GM21576 (cell line): Measurements from ENCODE around the gene OS9.

ENCODE experiments used
- ATAC-seq: cut with Tn5 transposase; IDR thresholded peaks from one replicate; pipeline ENCODE4 v1.9.1; 2021; ENCODE audit warnings: mild to moderate bottlenecking, moderate library complexity; ENCODE audit not compliant: unreplicated experiment

Gene OS9

GRCh38 chr12:57750561-57751431 is 56.9 kb downstream of the OS9 start:
- no peak for ATAC-seq

GRCh38 chr12:57751432-57751787 is 57.5 kb downstream of the OS9 start:
- no peak for ATAC-seq

DNA sequence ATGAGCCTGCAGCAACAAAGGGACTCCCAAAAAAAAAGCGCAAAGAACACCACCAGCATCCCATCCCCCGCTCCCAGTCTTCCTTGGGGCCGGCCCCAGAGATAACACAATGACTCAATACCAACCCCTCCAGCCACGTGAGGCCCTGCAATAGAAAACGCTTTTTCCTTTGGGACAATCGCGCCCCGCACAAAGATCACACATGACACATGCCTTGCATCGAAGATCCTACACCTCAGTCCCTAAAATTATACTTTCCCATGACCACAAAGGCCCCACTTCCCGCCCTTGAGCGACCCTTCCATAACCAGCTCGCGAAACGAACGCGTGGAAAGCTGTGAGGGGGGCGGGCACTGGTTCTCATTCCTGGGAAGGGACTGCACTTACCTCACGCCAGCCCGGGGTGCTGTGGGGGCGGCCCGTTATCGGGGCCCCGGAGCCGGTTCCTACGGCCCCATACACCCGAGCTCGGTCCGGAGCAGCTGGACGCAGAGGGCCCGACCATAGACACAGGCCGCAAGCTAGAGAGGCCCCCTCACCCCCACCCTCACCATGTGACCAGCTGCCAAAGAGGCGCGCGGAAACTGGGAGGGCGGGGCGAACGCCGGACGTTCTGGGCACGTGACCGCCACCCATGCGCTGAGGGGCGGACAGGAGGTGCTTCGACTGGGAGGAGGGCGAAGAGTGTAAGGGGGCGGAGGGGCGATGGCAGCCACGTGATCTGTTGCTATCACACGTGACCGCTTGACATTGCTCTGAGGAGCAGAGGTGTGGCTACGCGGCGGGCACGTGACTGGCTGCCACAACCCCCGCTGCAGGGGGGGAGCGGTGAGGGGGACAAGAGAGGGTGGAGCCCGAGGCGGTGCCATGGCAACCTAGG is 58.1 kb downstream of the OS9 start, which contains the start of gene CDK4:
Gene CDK4 (minus strand): TSS at position 523 of the 880 bp plus-strand sequence. CDS start 593 bp downstream, outside the sequence.
- peak; percentile 70 for ATAC-seq

DNA sequence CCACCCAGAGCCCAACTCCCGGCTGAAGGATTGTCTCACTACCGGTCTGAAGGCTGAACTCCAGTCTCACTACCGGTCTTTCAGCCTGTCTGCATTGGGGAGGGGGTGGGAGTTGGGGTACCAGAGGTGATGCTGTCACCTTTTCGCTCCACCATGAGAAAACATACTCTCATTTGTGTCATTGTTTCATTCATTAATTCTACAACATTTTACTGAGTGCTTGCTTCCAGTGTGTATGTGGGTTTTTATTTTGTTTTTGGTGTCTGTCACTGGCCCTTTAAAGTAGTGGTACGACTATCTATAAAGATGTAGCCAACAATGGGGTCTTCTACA is 58.7 kb downstream of the OS9 start:
- ATAC-seq: no peak

DNA sequence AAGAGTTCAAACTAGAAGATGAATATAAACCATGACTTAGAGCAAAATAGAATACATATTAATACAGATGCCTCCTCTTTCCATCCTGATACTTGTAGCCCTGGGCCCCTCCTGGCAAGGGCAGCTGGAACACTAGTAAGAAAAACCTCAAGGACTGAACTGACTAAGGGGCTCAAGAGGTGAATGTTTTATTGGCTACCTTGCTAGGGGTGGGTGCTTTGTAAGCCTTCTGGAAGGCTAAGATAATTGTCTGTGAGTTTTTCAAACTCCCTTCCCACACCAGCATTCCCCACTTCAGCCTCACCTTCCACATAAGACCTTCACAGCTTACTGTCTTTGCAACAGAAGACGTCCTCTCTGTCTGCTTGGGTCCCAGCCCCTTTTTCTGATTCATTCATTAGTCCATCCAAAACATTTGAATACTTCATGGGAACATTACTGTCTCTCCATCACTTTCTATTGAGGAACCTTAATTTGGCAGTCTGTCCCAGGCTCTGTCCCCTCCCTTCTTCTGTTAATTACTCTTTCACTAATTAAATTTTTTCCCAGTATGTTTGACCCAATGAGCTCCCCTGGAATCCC is 59.9 kb downstream of the OS9 start:
- no peak for ATAC-seq

DNA sequence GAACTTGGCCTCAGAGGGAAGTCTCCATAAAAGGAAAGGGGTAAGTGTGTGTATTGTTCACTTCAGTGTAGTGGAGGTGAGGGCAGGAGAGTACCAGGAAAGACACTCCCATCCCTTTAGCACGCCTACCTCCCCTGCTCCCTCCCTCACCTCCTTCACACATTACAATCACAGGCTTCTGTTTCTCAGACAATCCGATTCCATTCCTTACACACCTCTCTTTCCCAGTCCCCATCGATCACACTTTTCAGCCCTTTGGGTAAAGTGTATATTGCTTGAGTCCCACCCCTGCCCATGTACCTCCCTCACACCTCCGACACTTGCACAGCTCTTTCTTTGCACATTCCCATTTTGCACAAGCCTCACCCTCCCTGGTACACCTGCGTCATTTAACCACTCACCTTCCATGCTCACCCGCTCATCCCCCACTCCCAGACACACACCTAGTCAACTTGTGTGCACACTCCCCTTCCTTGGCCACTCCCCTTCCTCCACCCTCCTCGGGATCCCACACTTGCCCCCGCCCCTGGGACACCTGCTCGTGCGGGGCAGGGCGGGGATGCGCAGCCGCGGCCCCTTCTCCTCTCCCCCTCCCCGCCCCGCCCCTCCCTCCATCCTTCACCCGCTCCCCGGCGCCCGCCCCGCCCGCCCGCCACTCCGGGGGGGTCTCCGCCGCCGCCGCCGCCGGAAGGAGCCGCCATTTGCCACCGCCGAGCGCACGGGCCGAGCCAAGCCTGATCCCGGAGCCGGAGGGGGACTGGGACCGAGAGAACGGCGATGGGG is 60.7 kb downstream of the OS9 start, which contains the start of gene MARCHF9:
Gene MARCHF9 (plus strand): TSS at position 693 of the 783 bp plus-strand sequence. CDS start 426 bp downstream, outside the sequence.
- peak; percentile 35 for ATAC-seq

DNA sequence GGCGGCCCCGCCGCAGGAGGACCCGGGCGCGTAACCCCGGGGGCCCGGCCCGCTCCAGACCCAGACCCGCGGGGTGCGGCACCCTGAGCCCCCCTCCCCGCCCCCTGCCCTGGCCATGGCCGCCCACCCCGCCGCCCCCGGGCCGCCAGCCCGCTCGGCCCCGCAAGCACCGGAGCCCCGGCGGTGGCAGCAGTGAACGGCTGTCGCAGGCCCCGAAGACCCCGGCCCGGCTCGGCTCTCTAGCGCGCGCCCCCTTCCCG is 61.2 kb downstream of the OS9 start:
- ATAC-seq: no peak

- ATAC-seq: no peak
Observed at GRCh38 chr12:57755454-57756372, 61.8 kb downstream of the OS9 start.

GRCh38 chr12:57756406-57757341 is 62.7 kb downstream of the OS9 start:
- ATAC-seq: peak; percentile 22

DNA sequence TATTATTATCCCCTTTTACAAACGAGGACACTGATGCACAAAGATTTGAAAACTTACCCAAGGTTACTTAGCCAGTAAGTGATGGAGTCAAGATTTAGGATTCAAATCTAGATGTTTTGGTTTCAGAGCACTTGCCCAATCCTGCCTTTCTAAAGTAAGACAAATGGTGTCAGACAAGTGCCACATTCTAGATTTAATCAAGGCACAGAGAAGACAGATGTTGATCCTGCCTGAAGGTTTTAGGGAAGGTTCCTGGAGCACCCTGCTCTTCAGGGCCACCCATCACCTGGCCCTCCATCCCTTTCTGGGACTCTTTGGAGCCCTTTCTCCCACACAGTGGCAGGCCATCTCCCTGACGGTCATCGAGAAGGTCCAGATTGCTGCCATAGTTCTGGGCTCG is 63.8 kb downstream of the OS9 start:
- ATAC-seq: no peak

- ATAC-seq: no peak
Observed at GRCh38 chr12:57758552-57759359, 64.8 kb downstream of the OS9 start.

DNA sequence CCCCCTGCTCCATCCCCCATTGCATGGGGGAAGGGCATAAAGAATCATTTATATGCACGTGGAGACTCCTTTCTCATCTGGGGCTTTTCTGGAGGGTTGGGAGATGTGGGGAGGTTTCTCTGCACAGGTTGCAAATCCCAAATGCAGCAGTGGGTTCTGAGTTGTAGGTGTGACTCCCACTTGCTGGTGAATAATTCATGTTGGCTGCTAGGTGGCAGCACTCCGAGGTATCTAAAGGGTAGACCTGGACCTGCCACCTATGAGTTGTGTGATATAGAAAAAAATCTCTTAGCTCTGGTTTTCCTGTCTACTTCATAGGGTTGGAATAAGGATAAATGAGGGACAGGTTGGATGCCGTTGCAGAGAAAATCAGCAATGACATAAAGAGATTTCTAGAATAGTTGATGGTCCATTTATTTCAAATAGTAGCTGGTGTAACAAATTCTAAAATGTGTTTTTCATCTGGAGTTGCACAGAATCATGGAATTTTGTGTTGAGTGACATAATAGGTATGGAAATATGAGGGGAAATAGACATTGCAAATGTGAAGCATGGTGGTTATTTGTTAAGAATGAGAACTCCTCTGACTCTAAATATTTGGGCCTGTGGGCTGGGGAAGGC is 65.5 kb downstream of the OS9 start:
- ATAC-seq: no peak

- no peak for ATAC-seq
Observed at GRCh38 chr12:57760347-57760982, 66.5 kb downstream of the OS9 start.

DNA sequence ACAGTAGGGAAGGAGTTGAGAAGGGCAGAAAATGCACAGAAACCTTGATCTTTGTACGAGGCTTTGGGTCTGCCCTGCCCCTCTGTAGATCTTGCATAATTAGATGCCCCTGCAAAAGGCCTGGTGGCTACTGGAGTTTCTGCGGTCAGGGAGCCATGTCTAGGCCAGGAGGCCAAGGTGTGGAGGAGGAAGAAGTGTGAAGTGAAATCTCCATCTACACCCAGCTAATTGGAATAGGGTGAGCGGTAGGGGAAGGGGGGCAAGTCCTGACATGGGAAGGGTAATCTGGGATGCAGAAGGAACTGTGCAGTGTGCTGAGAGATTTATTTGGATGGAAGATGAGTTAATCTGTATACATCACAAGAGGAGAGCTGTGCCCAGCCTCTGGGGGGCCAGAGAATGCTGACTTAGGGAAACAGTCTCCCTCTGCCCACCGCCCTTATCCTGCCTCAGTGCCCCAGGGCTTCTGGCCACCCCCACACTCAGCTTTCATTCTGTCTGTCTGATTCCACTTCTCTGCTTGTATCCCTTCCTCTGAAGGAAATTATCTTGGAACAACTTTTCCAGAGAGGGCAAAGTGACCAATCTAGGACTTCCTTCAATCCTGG is 67.6 kb downstream of the OS9 start:
- no peak for ATAC-seq

DNA sequence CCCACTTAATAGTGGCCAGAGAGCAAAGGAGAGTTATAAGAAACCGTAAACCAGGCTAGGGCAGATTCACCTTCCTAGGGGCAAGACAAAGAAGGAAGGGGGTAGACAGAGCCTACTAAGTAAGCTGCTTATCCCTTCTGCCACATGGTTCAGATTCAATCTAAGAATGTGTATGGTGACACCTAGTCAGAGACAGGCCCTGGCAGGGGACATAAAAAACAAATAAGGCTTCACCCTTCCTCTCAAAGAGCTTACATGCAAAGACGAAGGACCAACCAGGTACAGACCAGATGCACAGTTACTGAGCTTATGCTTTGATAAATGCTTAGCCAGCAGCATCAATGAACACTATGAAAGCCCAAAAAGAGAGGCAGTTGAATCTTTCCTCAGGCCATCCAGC is 68.5 kb downstream of the OS9 start:
- no peak for ATAC-seq

GRCh38 chr12:57763881-57764661 is 70.1 kb downstream of the OS9 start:
- ATAC-seq: no peak
